ENCODE data around the gene RYR3.

The RYR3 gene

DNA sequence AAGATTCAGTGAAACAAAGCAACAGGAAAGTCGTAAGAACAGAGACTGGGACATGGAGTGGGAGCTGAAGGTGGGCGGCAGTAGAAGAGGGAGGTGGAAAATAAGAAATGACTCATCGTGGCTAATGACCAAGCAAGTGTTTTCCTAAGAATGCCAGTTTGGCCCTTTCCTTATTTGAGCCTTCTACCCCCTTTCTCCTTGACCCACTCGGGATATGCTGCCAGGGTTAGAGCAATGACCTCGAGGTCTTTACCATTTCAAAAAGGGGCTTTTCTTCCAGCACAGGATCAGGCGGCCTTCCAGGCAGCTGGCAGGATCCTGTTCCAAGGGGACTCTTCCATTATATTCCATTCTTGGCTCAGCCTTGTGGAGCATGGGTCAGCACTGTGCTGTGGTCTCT, 241.1 kb downstream of the RYR3 start:
- ChIA-PET CTCF (no interaction called here), POLR2A (no interaction called here)
- no peaks in the 10 kb centered on the region for H3K27me3 ChIP-seq (replicated peaks in 2 of 5; ENCODE audit: control insufficient read depth in 4 of 5, insufficient read depth in 5 of 5, low read length in 4 of 5)
- H3K27ac ChIP-seq (ENCODE audit: insufficient read depth in 1 of 2, low read depth in 1 of 2, low read length in 2 of 2, poor library complexity in 1 of 2, severe bottlenecking in 2 of 2): no peak overlapping the region
- H3K9me3 ChIP-seq (ENCODE audit: control extremely low read depth in 1 of 5, control insufficient read depth in 4 of 5, insufficient read depth in 2 of 5, low read depth in 1 of 5, low read length in 4 of 5): no peaks in the 10 kb centered on the region
- 86% methylated on average over 5 of the region's 6 CpGs for WGBS (ENCODE audit: insufficient coverage)
- no peaks in the 10 kb centered on the region for H3K36me3 ChIP-seq (ENCODE audit: control insufficient read depth in 4 of 4, insufficient read depth in 4 of 4, low read length in 3 of 4)
- no peak for DNase-seq
- no peak overlapping the region for H3K4me3 ChIP-seq (ENCODE audit: control insufficient read depth in 1 of 7, extremely low read depth in 1 of 7, insufficient read depth in 4 of 7, low read depth in 2 of 7, low read length in 6 of 7)
- H3K4me1 ChIP-seq (ENCODE audit: control extremely low read depth in 1 of 4, control insufficient read depth in 4 of 4, insufficient read depth in 4 of 4, low read length in 3 of 4): no peaks in the 10 kb centered on the region

GRCh38 chr15:33553157-33553556, 242.4 kb downstream of the RYR3 start:
- no peak for DNase-seq
- no peaks in the 10 kb centered on the region for H3K4me1 ChIP-seq (ENCODE audit: control extremely low read depth in 1 of 4, control insufficient read depth in 4 of 4, insufficient read depth in 4 of 4, low read length in 3 of 4)
- no peaks in the 10 kb centered on the region for H3K36me3 ChIP-seq (ENCODE audit: control insufficient read depth in 4 of 4, insufficient read depth in 4 of 4, low read length in 3 of 4)
- POLR2A ChIA-PET: no interaction called here
- no peak overlapping the region for H3K27ac ChIP-seq (ENCODE audit: insufficient read depth in 1 of 2, low read depth in 1 of 2, low read length in 2 of 2, poor library complexity in 1 of 2, severe bottlenecking in 2 of 2)
- CTCF ChIA-PET: no interaction called here
- 96% methylated on average over 4 of the region's 4 CpGs for WGBS (ENCODE audit: insufficient coverage)
- H3K4me3 ChIP-seq (ENCODE audit: control insufficient read depth in 1 of 7, extremely low read depth in 1 of 7, insufficient read depth in 4 of 7, low read depth in 2 of 7, low read length in 6 of 7): no peak overlapping the region
- H3K27me3 ChIP-seq (replicated peaks in 2 of 5; ENCODE audit: control insufficient read depth in 4 of 5, insufficient read depth in 5 of 5, low read length in 4 of 5): no peaks in the 10 kb centered on the region
- no peaks in the 10 kb centered on the region for H3K9me3 ChIP-seq (ENCODE audit: control extremely low read depth in 1 of 5, control insufficient read depth in 4 of 5, insufficient read depth in 2 of 5, low read depth in 1 of 5, low read length in 4 of 5)

DNA sequence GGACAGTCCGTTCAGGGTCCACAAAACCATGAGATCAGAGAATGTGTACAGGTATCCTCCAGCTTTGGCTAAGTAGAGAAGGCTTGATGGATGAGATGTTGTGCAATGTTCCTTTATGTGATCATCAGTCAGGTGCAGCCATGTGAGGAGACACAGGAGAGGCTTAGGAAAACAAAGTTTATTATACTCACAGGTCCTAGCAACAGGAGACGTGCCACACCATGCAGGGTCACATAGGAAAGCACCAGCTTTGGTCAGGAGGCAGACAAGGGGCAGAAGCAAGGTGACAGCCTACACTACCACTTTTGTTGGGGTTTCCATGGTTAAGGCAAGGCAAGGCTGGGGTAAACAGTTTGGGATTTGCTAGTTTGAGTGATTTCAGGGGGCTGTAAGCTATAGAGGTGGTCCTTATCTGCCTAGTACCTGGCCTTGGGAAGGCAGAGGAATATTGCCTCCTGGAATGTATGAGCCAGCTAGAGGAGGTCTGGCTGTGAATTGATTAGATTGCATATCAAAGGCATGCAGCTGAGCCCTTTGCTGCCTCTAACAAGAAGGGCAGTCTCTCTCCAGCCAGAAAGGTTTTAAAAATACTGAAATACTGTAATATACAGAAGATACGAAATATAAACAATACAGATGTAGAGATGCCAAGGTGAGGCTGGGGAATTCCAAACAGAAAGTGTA, 248.6 kb downstream of the RYR3 start:
- Histone ChIP-seq H3K27ac (ENCODE audit: insufficient read depth in 1 of 2, low read depth in 1 of 2, low read length in 2 of 2, poor library complexity in 1 of 2, severe bottlenecking in 2 of 2) (no peak overlapping the region), H3K4me1 (ENCODE audit: control extremely low read depth in 1 of 4, control insufficient read depth in 4 of 4, insufficient read depth in 4 of 4, low read length in 3 of 4) (no peaks in the 10 kb centered on the region), H3K36me3 (ENCODE audit: control insufficient read depth in 4 of 4, insufficient read depth in 4 of 4, low read length in 3 of 4) (no peaks in the 10 kb centered on the region), H3K27me3 (replicated peaks in 2 of 5; ENCODE audit: control insufficient read depth in 4 of 5, insufficient read depth in 5 of 5, low read length in 4 of 5) (no peaks in the 10 kb centered on the region), H3K9me3 (ENCODE audit: control extremely low read depth in 1 of 5, control insufficient read depth in 4 of 5, insufficient read depth in 2 of 5, low read depth in 1 of 5, low read length in 4 of 5) (no peaks in the 10 kb centered on the region), H3K4me3 (ENCODE audit: control insufficient read depth in 1 of 7, extremely low read depth in 1 of 7, insufficient read depth in 4 of 7, low read depth in 2 of 7, low read length in 6 of 7) (no peak overlapping the region)
- ChIA-PET POLR2A (no interaction called here), CTCF (interaction anchor here (2.1 kb wide), 1 partner anchor 11 kb away, joined by 5 read pairs; no protein-coding TSS in a partner anchor)
- 94% methylated on average over 3 of the region's 3 CpGs for WGBS (ENCODE audit: insufficient coverage)
- no peak for DNase-seq

GRCh38 chr15:33561407-33561806, 250.6 kb downstream of the RYR3 start:
- Histone ChIP-seq H3K27me3 (replicated peaks in 2 of 5; ENCODE audit: control insufficient read depth in 4 of 5, insufficient read depth in 5 of 5, low read length in 4 of 5) (no peaks in the 10 kb centered on the region), H3K4me3 (ENCODE audit: control insufficient read depth in 1 of 7, extremely low read depth in 1 of 7, insufficient read depth in 4 of 7, low read depth in 2 of 7, low read length in 6 of 7) (no peak overlapping the region), H3K9me3 (ENCODE audit: control extremely low read depth in 1 of 5, control insufficient read depth in 4 of 5, insufficient read depth in 2 of 5, low read depth in 1 of 5, low read length in 4 of 5) (peaks cover 0 to 3% (median 0%) of the 10 kb centered on the region in 5 experiments), H3K36me3 (ENCODE audit: control insufficient read depth in 4 of 4, insufficient read depth in 4 of 4, low read length in 3 of 4) (no peaks in the 10 kb centered on the region), H3K27ac (ENCODE audit: insufficient read depth in 1 of 2, low read depth in 1 of 2, low read length in 2 of 2, poor library complexity in 1 of 2, severe bottlenecking in 2 of 2) (no peak overlapping the region), H3K4me1 (ENCODE audit: control extremely low read depth in 1 of 4, control insufficient read depth in 4 of 4, insufficient read depth in 4 of 4, low read length in 3 of 4) (no peaks in the 10 kb centered on the region)
- ChIA-PET CTCF (interaction anchor here (1.3 kb wide), 1 partner anchor 13 kb away, joined by 3 read pairs; no protein-coding TSS in a partner anchor), POLR2A (no interaction called here)
- no peak for DNase-seq
- WGBS (ENCODE audit: insufficient coverage): 100% methylated on average over 1 of the region's 3 CpGs

DNA sequence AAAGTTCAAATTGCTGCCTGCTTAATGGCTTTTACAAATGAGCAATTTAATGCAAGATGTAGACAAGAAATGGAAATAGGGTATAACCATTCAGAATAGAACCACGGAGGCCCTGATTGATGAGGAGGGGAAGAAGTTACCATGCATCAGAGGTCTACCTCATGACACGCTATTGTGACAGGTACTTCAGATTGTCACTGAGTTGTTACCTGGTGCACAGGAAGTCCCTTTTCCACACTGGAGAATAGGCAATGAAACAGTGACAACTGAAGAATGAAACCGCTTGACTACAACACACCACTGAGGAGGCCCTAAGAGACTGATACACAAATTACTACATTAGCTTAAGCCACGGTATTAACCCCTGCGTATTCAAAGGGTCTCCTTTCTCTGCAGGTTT, 251.2 kb downstream of the RYR3 start:
- CTCF ChIA-PET: no interaction called here
- WGBS (ENCODE audit: insufficient coverage): 85% methylated on average over 4 of the region's 5 CpGs
- no peak overlapping the region for H3K27ac ChIP-seq (ENCODE audit: insufficient read depth in 1 of 2, low read depth in 1 of 2, low read length in 2 of 2, poor library complexity in 1 of 2, severe bottlenecking in 2 of 2)
- H3K9me3 ChIP-seq (ENCODE audit: control extremely low read depth in 1 of 5, control insufficient read depth in 4 of 5, insufficient read depth in 2 of 5, low read depth in 1 of 5, low read length in 4 of 5): peaks cover 0 to 3% (median 0%) of the 10 kb centered on the region in 5 experiments
- no peak overlapping the region for H3K4me3 ChIP-seq (ENCODE audit: control insufficient read depth in 1 of 7, extremely low read depth in 1 of 7, insufficient read depth in 4 of 7, low read depth in 2 of 7, low read length in 6 of 7)
- POLR2A ChIA-PET: no interaction called here
- H3K4me1 ChIP-seq (ENCODE audit: control extremely low read depth in 1 of 4, control insufficient read depth in 4 of 4, insufficient read depth in 4 of 4, low read length in 3 of 4): no peaks in the 10 kb centered on the region
- DNase-seq: no peak
- no peaks in the 10 kb centered on the region for H3K36me3 ChIP-seq (ENCODE audit: control insufficient read depth in 4 of 4, insufficient read depth in 4 of 4, low read length in 3 of 4)
- H3K27me3 ChIP-seq (replicated peaks in 2 of 5; ENCODE audit: control insufficient read depth in 4 of 5, insufficient read depth in 5 of 5, low read length in 4 of 5): no peaks in the 10 kb centered on the region

GRCh38 chr15:33565094-33565493, 254.3 kb downstream of the RYR3 start:
- CTCF ChIA-PET: no interaction called here
- Histone ChIP-seq H3K27ac (ENCODE audit: insufficient read depth in 1 of 2, low read depth in 1 of 2, low read length in 2 of 2, poor library complexity in 1 of 2, severe bottlenecking in 2 of 2) (no peak overlapping the region), H3K27me3 (replicated peaks in 2 of 5; ENCODE audit: control insufficient read depth in 4 of 5, insufficient read depth in 5 of 5, low read length in 4 of 5) (no peaks in the 10 kb centered on the region), H3K36me3 (ENCODE audit: control insufficient read depth in 4 of 4, insufficient read depth in 4 of 4, low read length in 3 of 4) (no peaks in the 10 kb centered on the region), H3K9me3 (ENCODE audit: control extremely low read depth in 1 of 5, control insufficient read depth in 4 of 5, insufficient read depth in 2 of 5, low read depth in 1 of 5, low read length in 4 of 5) (peaks cover 0 to 5% (median 0%) of the 10 kb centered on the region in 5 experiments), H3K4me3 (ENCODE audit: control insufficient read depth in 1 of 7, extremely low read depth in 1 of 7, insufficient read depth in 4 of 7, low read depth in 2 of 7, low read length in 6 of 7) (no peak overlapping the region), H3K4me1 (ENCODE audit: control extremely low read depth in 1 of 4, control insufficient read depth in 4 of 4, insufficient read depth in 4 of 4, low read length in 3 of 4) (no peaks in the 10 kb centered on the region)
- no peak for DNase-seq
- 18% methylated on average over 1 of the region's 3 CpGs for WGBS (ENCODE audit: insufficient coverage)
- POLR2A ChIA-PET: no interaction called here

DNA sequence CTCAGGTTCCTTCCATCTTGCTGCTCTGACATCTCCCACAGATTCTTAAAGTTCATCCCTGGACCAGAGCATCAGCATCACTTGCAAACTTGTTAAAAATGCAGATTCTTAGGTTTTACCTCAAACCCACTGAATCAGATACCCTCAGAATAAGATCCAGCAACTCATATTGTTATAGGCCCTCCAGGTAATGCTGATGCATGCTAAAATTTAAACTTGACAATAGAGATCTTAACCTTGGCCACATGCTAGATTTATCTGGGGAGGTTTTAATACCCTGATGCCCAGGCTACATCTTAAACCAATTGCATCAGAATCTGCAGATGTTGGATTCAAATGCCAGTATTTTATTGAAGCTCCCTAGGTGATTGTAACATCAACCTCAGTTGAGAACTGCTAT, 256.9 kb downstream of the RYR3 start:
- no peak overlapping the region for H3K27ac ChIP-seq (ENCODE audit: insufficient read depth in 1 of 2, low read depth in 1 of 2, low read length in 2 of 2, poor library complexity in 1 of 2, severe bottlenecking in 2 of 2)
- no peaks in the 10 kb centered on the region for H3K36me3 ChIP-seq (ENCODE audit: control insufficient read depth in 4 of 4, insufficient read depth in 4 of 4, low read length in 3 of 4)
- ChIA-PET POLR2A (no interaction called here), CTCF (no interaction called here)
- H3K27me3 ChIP-seq (replicated peaks in 2 of 5; ENCODE audit: control insufficient read depth in 4 of 5, insufficient read depth in 5 of 5, low read length in 4 of 5): no peaks in the 10 kb centered on the region
- H3K4me3 ChIP-seq (ENCODE audit: control insufficient read depth in 1 of 7, extremely low read depth in 1 of 7, insufficient read depth in 4 of 7, low read depth in 2 of 7, low read length in 6 of 7): no peak overlapping the region
- H3K4me1 ChIP-seq (ENCODE audit: control extremely low read depth in 1 of 4, control insufficient read depth in 4 of 4, insufficient read depth in 4 of 4, low read length in 3 of 4): no peaks in the 10 kb centered on the region
- no peak for DNase-seq
- peaks cover 0 to 5% (median 0%) of the 10 kb centered on the region in 5 experiments for H3K9me3 ChIP-seq (ENCODE audit: control extremely low read depth in 1 of 5, control insufficient read depth in 4 of 5, insufficient read depth in 2 of 5, low read depth in 1 of 5, low read length in 4 of 5)
